Stimulated activated CD8-positive, alpha-beta memory T cell treated with anti-CD3 and anti-CD28 coated beads, Interleukin-12 subunit alpha, Interleukin-12 subunit beta, amount 100 ng/mL, for 24 hours (primary cell): ENCODE results near the gene CYP4X1.
"Not testable (repeated sequence)": the region's sequence is repeated elsewhere in the genome, so short reads cannot be mapped to it uniquely, and the experiment has no call there.

ENCODE experiments used
- DNase-seq: peaks from one replicate; pipeline ENCODE4 v3.0.0-alpha.2; 2020; ENCODE audit errors: extremely low read depth

The CYP4X1 gene

GRCh38 chr1:47023268-47024140 is at the start of gene CYP4X1:
TSS of gene CYP4X1 (plus strand) at chr1:47023669. CDS start at chr1:47023818, 149 bp downstream.
- DNase-seq = no peak

GRCh38 chr1:46983166-46983829 is 40.2 kb upstream of the CYP4X1 start:
- DNase-seq = no peak

GRCh38 chr1:46983830-46984586 is 39.5 kb upstream of the CYP4X1 start:
- no peak for DNase-seq

GRCh38 chr1:46990541-46990940 is 32.9 kb upstream of the CYP4X1 start:
- not testable (repeated sequence) for DNase-seq

- DNase-seq = no peak
Observed at GRCh38 chr1:46991083-46991923, 32.2 kb upstream of the CYP4X1 start.

- no peak for DNase-seq
Observed at GRCh38 chr1:46996659-46997281, 26.7 kb upstream of the CYP4X1 start.

- DNase-seq = no peak
Observed at GRCh38 chr1:47002211-47002610, 21.3 kb upstream of the CYP4X1 start.

GRCh38 chr1:47003896-47004403 is 19.5 kb upstream of the CYP4X1 start:
- no peak for DNase-seq

GRCh38 chr1:47006437-47006836 is 17.0 kb upstream of the CYP4X1 start:
- not testable (repeated sequence) for DNase-seq

GRCh38 chr1:47013293-47013692 is 10.2 kb upstream of the CYP4X1 start:
- no peak for DNase-seq

GRCh38 chr1:47021070-47021469 is 2.4 kb upstream of the CYP4X1 start:
- DNase-seq = no peak

GRCh38 chr1:47024141-47024801 is 802 bp downstream of the CYP4X1 start:
- no peak for DNase-seq

GRCh38 chr1:47030170-47030805 is 6.8 kb downstream of the CYP4X1 start:
- no peak for DNase-seq

GRCh38 chr1:47031059-47031458 is 7.6 kb downstream of the CYP4X1 start:
- no peak for DNase-seq

- DNase-seq = no peak
Observed at GRCh38 chr1:47031585-47031984, 8.1 kb downstream of the CYP4X1 start.

GRCh38 chr1:47036764-47037163 is 13.3 kb downstream of the CYP4X1 start:
- no peak for DNase-seq

- DNase-seq = no peak
Observed at GRCh38 chr1:47059376-47059775, 35.9 kb downstream of the CYP4X1 start.

GRCh38 chr1:47067097-47067594 is 43.7 kb downstream of the CYP4X1 start, which contains the start of gene CYP4Z1:
TSS of gene CYP4Z1 (plus strand) at chr1:47067231. CDS start at chr1:47067491, 260 bp downstream.
- no peak for DNase-seq

- DNase-seq = not testable (repeated sequence)
Observed at GRCh38 chr1:47069080-47069479, 45.6 kb downstream of the CYP4X1 start.
